Measurements from ENCODE around the gene ARRDC2. TPM values are rescaled to one million over a fixed set of nuclear protein-coding genes. Genes with fewer than 3 reads are reported as not detected.
"Not testable (repeated sequence)": the region's sequence is repeated elsewhere in the genome, so short reads cannot be mapped to it uniquely, and the experiment has no call there.

Gene ARRDC2
- total RNA-seq, 2 donors from 2014 or later, result 15.8 to 16.4 TPM

GRCh38 chr19:18000915-18001776 is 6.8 kb upstream of the ARRDC2 start:
- peak; percentile 96 for DNase-seq
- Histone ChIP-seq H3K36me3 (no peaks in the 10 kb centered on the region), H3K4me3 (peak overlapping the region; percentile 66), H3K9me3 (no peaks in the 10 kb centered on the region), H3K4me1 (no peaks in the 10 kb centered on the region), H3K27ac (peak overlapping the region; percentile 90), H3K9ac (ENCODE audit: low read depth in 2 of 2, low read length in 2 of 2) (peak overlapping the region; percentile 82 to 92), H3K27me3 (no peaks in the 10 kb centered on the region)
- intact Hi-C loops (cut with DNase I), result no loop called here
- TF ChIP-seq, protein P1, sequence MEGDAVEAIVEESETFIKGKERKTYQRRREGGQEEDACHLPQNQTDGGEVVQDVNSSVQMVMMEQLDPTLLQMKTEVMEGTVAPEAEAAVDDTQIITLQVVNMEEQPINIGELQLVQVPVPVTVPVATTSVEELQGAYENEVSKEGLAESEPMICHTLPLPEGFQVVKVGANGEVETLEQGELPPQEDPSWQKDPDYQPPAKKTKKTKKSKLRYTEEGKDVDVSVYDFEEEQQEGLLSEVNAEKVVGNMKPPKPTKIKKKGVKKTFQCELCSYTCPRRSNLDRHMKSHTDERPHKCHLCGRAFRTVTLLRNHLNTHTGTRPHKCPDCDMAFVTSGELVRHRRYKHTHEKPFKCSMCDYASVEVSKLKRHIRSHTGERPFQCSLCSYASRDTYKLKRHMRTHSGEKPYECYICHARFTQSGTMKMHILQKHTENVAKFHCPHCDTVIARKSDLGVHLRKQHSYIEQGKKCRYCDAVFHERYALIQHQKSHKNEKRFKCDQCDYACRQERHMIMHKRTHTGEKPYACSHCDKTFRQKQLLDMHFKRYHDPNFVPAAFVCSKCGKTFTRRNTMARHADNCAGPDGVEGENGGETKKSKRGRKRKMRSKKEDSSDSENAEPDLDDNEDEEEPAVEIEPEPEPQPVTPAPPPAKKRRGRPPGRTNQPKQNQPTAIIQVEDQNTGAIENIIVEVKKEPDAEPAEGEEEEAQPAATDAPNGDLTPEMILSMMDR (IDR thresholded peaks at IDR 0.05), result no peak

DNA sequence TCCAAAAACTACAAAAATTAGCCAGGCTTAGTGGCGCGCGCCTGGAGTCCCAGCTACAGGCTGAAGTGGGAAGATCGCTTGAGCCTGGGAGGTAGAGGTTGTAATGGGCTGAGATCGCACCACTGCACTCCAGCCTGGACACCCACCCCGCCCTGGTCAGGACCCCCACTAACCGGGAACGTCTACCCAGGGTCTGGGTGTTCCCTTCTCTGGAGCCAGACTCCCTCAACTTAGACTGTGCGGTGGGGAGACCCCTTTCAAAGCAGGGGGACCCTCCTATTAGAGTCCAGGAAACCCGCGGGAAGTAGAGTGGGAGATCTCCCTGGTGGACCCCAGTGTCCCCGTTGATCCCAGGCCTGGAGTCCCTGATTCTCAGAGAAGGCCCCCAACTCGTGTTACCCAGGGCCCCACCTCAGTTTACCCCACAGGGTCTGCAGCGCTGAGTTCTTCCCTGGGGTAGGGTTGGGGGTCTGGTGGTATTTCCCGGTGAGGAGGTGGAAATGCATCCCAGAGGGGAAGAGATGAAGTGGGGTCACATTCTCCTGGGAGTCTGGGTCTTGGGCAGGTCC is 6.1 kb upstream of the ARRDC2 start:
- H3K9ac ChIP-seq (ENCODE audit: low read depth in 2 of 2, low read length in 2 of 2), result peak overlapping the region; percentile 82 to 92
- no peak for DNase-seq
- no peaks in the 10 kb centered on the region for H3K4me1 ChIP-seq
- H3K27ac ChIP-seq, result peak overlapping the region; percentile 90
- TF ChIP-seq, protein P1 (IDR thresholded peaks at IDR 0.05), result no peak
- peak overlapping the region; percentile 66 for H3K4me3 ChIP-seq
- no peaks in the 10 kb centered on the region for H3K9me3 ChIP-seq
- intact Hi-C loops (cut with DNase I), result no loop called here
- no peaks in the 10 kb centered on the region for H3K27me3 ChIP-seq
- no peaks in the 10 kb centered on the region for H3K36me3 ChIP-seq

- no peak for DNase-seq
- TF ChIP-seq, protein P1 (IDR thresholded peaks at IDR 0.05), result no peak
- Histone ChIP-seq H3K9me3 (no peaks in the 10 kb centered on the region), H3K36me3 (no peaks in the 10 kb centered on the region), H3K9ac (ENCODE audit: low read depth in 2 of 2, low read length in 2 of 2) (peak overlapping the region; percentile 82 to 92), H3K4me1 (peaks cover 2% of the 10 kb centered on the region), H3K27ac (peak overlapping the region; percentile 90), H3K4me3 (peak overlapping the region; percentile 66), H3K27me3 (no peaks in the 10 kb centered on the region)
- intact Hi-C loops (cut with DNase I), result no loop called here
Observed at GRCh38 chr19:18002347-18002850, 5.6 kb upstream of the ARRDC2 start.

DNA sequence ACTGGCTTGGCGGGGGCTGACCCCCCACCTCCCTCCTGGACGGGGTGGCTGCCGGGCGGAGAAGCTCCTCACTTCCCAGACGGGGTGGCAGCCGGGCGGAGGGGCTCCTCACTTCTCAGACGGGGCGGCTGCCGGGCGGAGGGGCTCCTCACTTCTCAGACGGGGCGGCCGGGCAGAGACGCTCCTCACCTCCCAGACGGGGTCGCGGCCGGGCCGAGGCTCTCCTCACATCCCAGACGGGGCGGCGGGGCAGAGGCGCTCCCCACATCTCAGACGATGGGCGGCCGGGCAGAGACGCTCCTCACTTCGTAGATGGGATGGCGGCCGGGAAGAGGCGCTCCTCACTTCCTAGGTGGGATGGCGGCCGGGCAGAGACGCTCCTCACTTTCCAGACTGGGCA is 2.2 kb upstream of the ARRDC2 start:
- H3K4me3 ChIP-seq; H3K4me1 ChIP-seq; H3K27me3 ChIP-seq; H3K36me3 ChIP-seq; H3K27ac ChIP-seq; intact Hi-C loops (cut with DNase I); H3K9ac ChIP-seq (ENCODE audit: low read depth in 2 of 2, low read length in 2 of 2); DNase-seq; H3K9me3 ChIP-seq: not testable (repeated sequence)

DNA sequence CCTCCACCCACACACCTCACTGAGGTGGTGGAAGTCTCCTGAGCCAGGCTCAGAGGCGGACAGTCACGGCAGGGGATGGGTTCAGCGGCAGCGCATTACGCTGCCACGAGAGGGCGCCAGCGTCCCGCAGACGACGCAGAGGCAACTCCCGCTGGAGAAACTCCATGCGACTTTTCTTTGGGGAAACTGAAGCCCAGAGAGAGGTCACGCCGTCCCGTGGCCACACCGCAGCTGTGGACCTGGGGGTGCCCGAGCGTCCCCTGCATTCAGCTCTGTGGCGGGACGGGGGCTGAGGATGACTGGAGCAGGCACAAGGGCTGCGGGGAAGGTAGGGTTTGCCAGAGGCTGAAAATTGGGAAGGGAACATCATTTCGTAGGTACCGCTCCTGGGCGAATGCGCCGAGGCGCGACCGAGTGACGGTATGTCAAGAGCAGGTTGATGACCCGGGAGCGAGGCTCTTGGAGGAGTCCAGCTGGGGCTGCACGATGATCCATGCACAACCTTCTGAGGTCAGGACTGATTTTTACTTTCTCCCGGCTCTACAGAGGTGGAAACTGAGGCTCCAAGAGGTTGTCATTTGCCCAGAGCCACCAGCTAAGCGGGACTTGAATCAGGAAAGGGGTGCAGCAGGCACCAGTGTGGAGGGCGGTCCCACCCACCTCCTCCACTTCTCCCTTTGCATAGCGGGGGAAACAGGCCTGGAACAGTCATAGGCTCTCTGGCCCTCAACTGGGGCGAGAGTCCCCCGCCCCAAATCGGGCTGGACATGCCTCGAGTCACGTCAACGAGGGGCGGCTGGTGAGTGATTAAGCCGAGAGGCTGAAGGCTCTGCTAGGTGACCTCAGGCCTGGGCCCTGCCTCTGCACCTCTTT is 690 bp upstream of the ARRDC2 start:
- TF ChIP-seq, protein P1 (IDR thresholded peaks at IDR 0.05), result peak; percentile 99
- H3K9me3 ChIP-seq, result no peaks in the 10 kb centered on the region
- peak overlapping the region; percentile 39 for H3K4me3 ChIP-seq
- H3K27ac ChIP-seq, result peak overlapping the region; percentile 74
- H3K36me3 ChIP-seq, result peaks cover 9% of the 10 kb centered on the region
- H3K27me3 ChIP-seq, result no peaks in the 10 kb centered on the region
- peak; percentile 87 for DNase-seq
- peaks cover 3% of the 10 kb centered on the region for H3K4me1 ChIP-seq
- peak overlapping the region; percentile 51 to 76 for H3K9ac ChIP-seq (ENCODE audit: low read depth in 2 of 2, low read length in 2 of 2)
- intact Hi-C loops (cut with DNase I), result loop anchor here (1.0 kb wide), 1 partner anchor 51 kb away; no protein-coding TSS in a partner anchor

All from colonic mucosa (tissue), 4 donors.